GM23248 (cell line): Measurements from ENCODE around the gene GOSR1.
"Not testable (repeated sequence)": the region's sequence is repeated elsewhere in the genome, so short reads cannot be mapped to it uniquely, and the experiment has no call there.

ENCODE experiments used
- EZH2 ChIP-seq: fragments of 200-600 bp; sonication (generic); IDR thresholded peaks from 2 replicates; pipeline ENCODE4 v1.6.1; 2018; ENCODE audit warnings: antibody characterized with exemption, mild to moderate bottlenecking; ENCODE audit not compliant: insufficient read depth, poor library complexity, severe bottlenecking
- EZH2phosphoT487 ChIP-seq: fragments of 200-600 bp; sonication (generic); IDR thresholded peaks from 2 replicates; pipeline ENCODE4 v1.6.1; 2018; ENCODE audit warnings: antibody characterized with exemption, moderate library complexity, mild to moderate bottlenecking, low read depth; ENCODE audit not compliant: insufficient read depth

- TF ChIP-seq EZH2, EZH2phosphoT487: not testable (repeated sequence)
These were observed 89.5 kb downstream of the GOSR1 start for GRCh38 chr17:30566516-30567225.
